GM12873 (cell line): ENCODE results near the gene RASL11B.

ENCODE experiments used
- CTCF ChIP-seq: IDR thresholded peaks from 2 replicates; pipeline ENCODE4 v1.5.1; 2012; ENCODE audit warnings: low read depth, mild to moderate bottlenecking, moderate library complexity, low read length, control low read depth; ENCODE audit not compliant: insufficient read depth; ENCODE audit errors: missing control alignments

The RASL11B gene

GRCh38 chr4:52848254-52848653, 13.9 kb upstream of the RASL11B start:
- no peak for TF ChIP-seq CTCF

- TF ChIP-seq CTCF, result no peak
Measured at GRCh38 chr4:52850406-52851124, 11.6 kb upstream of the RASL11B start.

GRCh38 chr4:52852041-52852440, 10.1 kb upstream of the RASL11B start:
- TF ChIP-seq CTCF, result no peak

GRCh38 chr4:52852711-52853110, 9.4 kb upstream of the RASL11B start:
- TF ChIP-seq CTCF, result no peak

- no peak for TF ChIP-seq CTCF
Measured at GRCh38 chr4:52853351-52853750, 8.8 kb upstream of the RASL11B start.

GRCh38 chr4:52856801-52857200, 5.3 kb upstream of the RASL11B start:
- TF ChIP-seq CTCF, result no peak

- no peak for TF ChIP-seq CTCF
Measured at GRCh38 chr4:52860361-52860760, 1.8 kb upstream of the RASL11B start.
